ENCODE results near the gene PPP1CA.

PPP1CA gene

GRCh38 chr11:67355794-67356386, 45.8 kb downstream of the PPP1CA start:
- Histone ChIP-seq H3K27ac (ENCODE audit: low read length) (peak overlapping the region; percentile 95), H3K4me1 (ENCODE audit: low read length) (peaks cover 56% of the 10 kb centered on the region), H3K36me3 (replicated peaks; ENCODE audit: low read depth, low read length) (peaks cover 12% of the 10 kb centered on the region), H4K20me1 (ENCODE audit: insufficient read depth, low read length) (no peaks in the 10 kb centered on the region), H3K4me2 (ENCODE audit: low read length) (peak overlapping the region; percentile 97), H2AFZ (ENCODE audit: low read depth, low read length) (no peak overlapping the region), H3K9ac (ENCODE audit: low read length) (peak overlapping the region; percentile 98), H3K4me3 (ENCODE audit: low read length) (peak overlapping the region; percentile 68), H3K9me3 (ENCODE audit: insufficient read depth, low read length) (no peaks in the 10 kb centered on the region), H3K27me3 (ENCODE audit: low read depth, low read length) (no peaks in the 10 kb centered on the region), H3K79me2 (ENCODE audit: low read length) (peaks cover 30% of the 10 kb centered on the region)
- TF ChIP-seq CTCF (IDR thresholded peaks at IDR 0.05; ENCODE audit: low read depth, low read length), result no peak
- no peak for TF ChIP-seq EZH2phosphoT487 (IDR thresholded peaks at IDR 0.05; ENCODE audit: low read depth)

GRCh38 chr11:67355023-67355793, 46.5 kb downstream of the PPP1CA start:
- H2AFZ ChIP-seq (ENCODE audit: low read depth, low read length), result no peak overlapping the region
- H3K4me1 ChIP-seq (ENCODE audit: low read length), result peaks cover 63% of the 10 kb centered on the region
- no peaks in the 10 kb centered on the region for H4K20me1 ChIP-seq (ENCODE audit: insufficient read depth, low read length)
- H3K36me3 ChIP-seq (replicated peaks; ENCODE audit: low read depth, low read length), result peaks cover 13% of the 10 kb centered on the region
- TF ChIP-seq EZH2phosphoT487 (IDR thresholded peaks at IDR 0.05; ENCODE audit: low read depth), result no peak
- TF ChIP-seq CTCF (IDR thresholded peaks at IDR 0.05; ENCODE audit: low read depth, low read length), result no peak
- H3K4me3 ChIP-seq (ENCODE audit: low read length), result peak overlapping the region; percentile 76
- H3K79me2 ChIP-seq (ENCODE audit: low read length), result peaks cover 30% of the 10 kb centered on the region
- H3K27ac ChIP-seq (ENCODE audit: low read length), result peak overlapping the region; percentile 95
- peak overlapping the region; percentile 98 for H3K9ac ChIP-seq (ENCODE audit: low read length)
- peak overlapping the region; percentile 97 for H3K4me2 ChIP-seq (ENCODE audit: low read length)
- no peaks in the 10 kb centered on the region for H3K9me3 ChIP-seq (ENCODE audit: insufficient read depth, low read length)
- H3K27me3 ChIP-seq (ENCODE audit: low read depth, low read length), result no peaks in the 10 kb centered on the region

GRCh38 chr11:67354075-67355022, 47.3 kb downstream of the PPP1CA start:
- H3K9me3 ChIP-seq (ENCODE audit: insufficient read depth, low read length), result no peaks in the 10 kb centered on the region
- no peaks in the 10 kb centered on the region for H3K27me3 ChIP-seq (ENCODE audit: low read depth, low read length)
- peaks cover 13% of the 10 kb centered on the region for H3K36me3 ChIP-seq (replicated peaks; ENCODE audit: low read depth, low read length)
- H3K27ac ChIP-seq (ENCODE audit: low read length), result peak overlapping the region; percentile 95
- H3K79me2 ChIP-seq (ENCODE audit: low read length), result peaks cover 30% of the 10 kb centered on the region
- H2AFZ ChIP-seq (ENCODE audit: low read depth, low read length), result no peak overlapping the region
- H3K4me2 ChIP-seq (ENCODE audit: low read length), result peak overlapping the region; percentile 97
- H4K20me1 ChIP-seq (ENCODE audit: insufficient read depth, low read length), result no peaks in the 10 kb centered on the region
- TF ChIP-seq CTCF (IDR thresholded peaks at IDR 0.05; ENCODE audit: low read depth, low read length), result no peak
- TF ChIP-seq EZH2phosphoT487 (IDR thresholded peaks at IDR 0.05; ENCODE audit: low read depth), result no peak
- H3K4me1 ChIP-seq (ENCODE audit: low read length), result peaks cover 72% of the 10 kb centered on the region
- peak overlapping the region; percentile 76 for H3K4me3 ChIP-seq (ENCODE audit: low read length)
- H3K9ac ChIP-seq (ENCODE audit: low read length), result peak overlapping the region; percentile 98

All from OCI-LY3 (cell line).